HCT116 (cell line): ENCODE data around the gene TMEM203. TPM values are rescaled to one million over a fixed set of nuclear protein-coding genes. Genes with fewer than 3 reads are reported as not detected.

ENCODE experiments used
- ATAC-seq: fragments of 200-7000 bp; cut with Tn5 transposase; 2 replicates; pipeline ENCODE4 v1.9.1; 2020; ENCODE audit warnings: mild to moderate bottlenecking, moderate library complexity
- BruUV-seq: library from RNA; stranded (reverse); fragments of 400-500 nt; replicated peaks from 2 replicates; lab custom pipeline; 2021; lab: Mats Ljungman, UMichigan
- CTCF ChIA-PET: fragments of 300-600 bp; sonication (Branson Sonifier 250); formaldehyde crosslinking; loops from one replicate; lab custom pipeline; 2021; ENCODE audit warnings: antibody characterized with exemption; lab: Charles Lee
- POLR2A ChIA-PET: fragments of 300-600, 350-600 bp; sonication (Branson Sonifier 250); formaldehyde crosslinking; loops from one replicate; lab custom pipeline; 2021; ENCODE audit warnings: antibody characterized with exemption; lab: Charles Lee
- RAD21 ChIA-PET, 2 experiments: fragments of 300-600 bp; sonication (Branson Sonifier 250); formaldehyde crosslinking; loops; one replicate each; lab custom pipeline; 2023; ENCODE audit warnings: low total read pairs in 2 of 2; ENCODE audit not compliant: uncharacterized antibody in 2 of 2, unreplicated experiment in 2 of 2, low non-redundant PET in 1 of 2; lab: Charles Lee
- DNase-seq: peaks from one replicate; pipeline ENCODE4 v3.0.0-alpha.2; 2010; ENCODE audit warnings: low read depth, low spot score
- H2AFZ ChIP-seq: fragments of 200-600 bp; shearing (Covaris generic), sonication (generic); 2 replicates; pipeline ENCODE4 v1.6.1; 2017; ENCODE audit warnings: low read depth, mixed run types, mixed read lengths, antibody characterized with exemption, low read length; ENCODE audit not compliant: poor library complexity, severe bottlenecking
- H3K27ac ChIP-seq: 2 replicates; pipeline ENCODE4 v1.5.1; 2012; ENCODE audit warnings: low read depth, low read length
- H3K27me3 ChIP-seq: fragments of 200-600 bp; sonication (generic); 2 replicates; pipeline ENCODE4 v1.6.1; 2016; ENCODE audit warnings: mixed run types, low read length, mixed read lengths; ENCODE audit not compliant: insufficient read depth
- H3K36me3 ChIP-seq, 2 experiments: fragments of 200-500 bp in 1 of 2; fragments of 200-600 bp in 1 of 2; sonication (Bioruptor generic) in 1 of 2; sonication (generic) in 1 of 2; 2 replicates each; pipeline versions ENCODE4 v1.5.1 to v1.6.1; 2014 to 2016; ENCODE audit warnings: low read length in 2 of 2, inconsistent platforms in 1 of 2, mixed read lengths in 1 of 2, mixed run types in 1 of 2; ENCODE audit not compliant: insufficient read depth in 2 of 2, control insufficient read depth in 1 of 2
- H3K4me1 ChIP-seq, 2 experiments: fragments of 200-600 bp in 1 of 2; sonication (generic) in 1 of 2; 2 replicates each; pipeline versions ENCODE4 v1.5.1 to v1.6.1; 2012 to 2017; ENCODE audit warnings: low read length in 2 of 2, inconsistent platforms in 1 of 2, mild to moderate bottlenecking in 1 of 2, mixed read lengths in 1 of 2, mixed run types in 1 of 2, moderate library complexity in 1 of 2; ENCODE audit not compliant: insufficient read depth in 2 of 2, control insufficient read depth in 1 of 2
- H3K4me2 ChIP-seq: fragments of 200-600 bp; sonication (generic); 2 replicates; pipeline ENCODE4 v1.6.1; 2017; ENCODE audit warnings: mixed run types, low read length, mixed read lengths
- H3K4me3 ChIP-seq, 2 experiments: fragments of 200-600 bp in 1 of 2; sonication (generic) in 1 of 2; replicated peaks in 1 of 2; 2 replicates each; pipeline ENCODE4 v1.5.1; 2011 to 2016; ENCODE audit warnings: low read length in 2 of 2, control low read depth in 1 of 2, low read depth in 1 of 2, mild to moderate bottlenecking in 1 of 2, mixed read lengths in 1 of 2, mixed run types in 1 of 2
- H3K79me2 ChIP-seq: fragments of 200-600 bp; sonication (generic); 2 replicates; pipeline ENCODE4 v1.6.1; 2017; ENCODE audit warnings: mild to moderate bottlenecking, mixed run types, low read length, moderate library complexity, mixed read lengths; ENCODE audit not compliant: insufficient read depth
- H3K9ac ChIP-seq: fragments of 200-600 bp; sonication (generic); 2 replicates; pipeline ENCODE4 v1.6.1; 2016; ENCODE audit warnings: low read length, mixed read lengths
- H3K9me2 ChIP-seq: fragments of 200-600 bp; sonication (generic), shearing (Covaris generic); 2 replicates; pipeline ENCODE4 v1.6.1; 2017; ENCODE audit warnings: mixed run types, mild to moderate bottlenecking, moderate library complexity; ENCODE audit not compliant: insufficient read depth
- H3K9me3 ChIP-seq, 2 experiments: fragments of 200-500 bp in 1 of 2; fragments of 200-600 bp in 1 of 2; sonication (Bioruptor generic) in 1 of 2; sonication (generic) in 1 of 2; 2 replicates each; pipeline ENCODE4 v1.6.1; 2014 to 2017; ENCODE audit warnings: low read length in 2 of 2, mixed read lengths in 2 of 2, inconsistent platforms in 1 of 2, low read depth in 1 of 2, mild to moderate bottlenecking in 1 of 2, mixed run types in 1 of 2, moderate library complexity in 1 of 2; ENCODE audit not compliant: control insufficient read depth in 1 of 2, insufficient read depth in 1 of 2
- H4K20me1 ChIP-seq: fragments of 200-600 bp; sonication (generic), shearing (Covaris generic); 2 replicates; pipeline ENCODE4 v1.6.1; 2017; ENCODE audit warnings: mixed run types, mild to moderate bottlenecking, moderate library complexity; ENCODE audit not compliant: insufficient read depth
- JUND ChIP-seq: IDR thresholded peaks from 2 replicates; pipeline ENCODE4 v1.6.1; 2012
- SRF ChIP-seq: IDR thresholded peaks from 2 replicates; pipeline ENCODE4 v1.6.1; 2012; ENCODE audit warnings: low read depth
- ZFX ChIP-seq: fragments of 450-650 bp; IDR thresholded peaks from 2 replicates; pipeline ENCODE4 v1.6.1; 2017
- ZNF274 ChIP-seq: fragments of 200-500 bp; sonication (Bioruptor generic); IDR thresholded peaks from 2 replicates; pipeline ENCODE4 v1.6.1; 2014; ENCODE audit warnings: mild to moderate bottlenecking, low read depth, low read length, inconsistent platforms
- intact Hi-C: fragments of 100-400 bp; cut with micrococcal nuclease; formaldehyde crosslinking; loops from 2 replicates; pipeline ENCODE4 v1.10.0; 2022
- total RNA-seq: library from RNA; stranded (reverse); gene quantifications from one replicate; pipeline ENCODE4 v1.2.1, GENCODE V29; 2021; ENCODE audit not compliant: unreplicated experiment
- TF ChIP-seq, protein P1 (sequence below): IDR thresholded peaks from 2 replicates; pipeline ENCODE4 v1.6.1; 2011; ENCODE audit warnings: mild to moderate bottlenecking, low read length, moderate library complexity; ENCODE audit not compliant: insufficient replicate concordance; ENCODE audit errors: extremely low read depth
- TF ChIP-seq, protein P2 (sequence below): IDR thresholded peaks from 2 replicates; pipeline ENCODE4 v1.6.1; 2012
- TF ChIP-seq, protein P3 (sequence below): IDR thresholded peaks from 2 replicates; pipeline ENCODE4 v1.6.1; 2012

TMEM203 gene
- total RNA-seq, 1 experiment from 2014 or later = 45.0 TPM

DNA sequence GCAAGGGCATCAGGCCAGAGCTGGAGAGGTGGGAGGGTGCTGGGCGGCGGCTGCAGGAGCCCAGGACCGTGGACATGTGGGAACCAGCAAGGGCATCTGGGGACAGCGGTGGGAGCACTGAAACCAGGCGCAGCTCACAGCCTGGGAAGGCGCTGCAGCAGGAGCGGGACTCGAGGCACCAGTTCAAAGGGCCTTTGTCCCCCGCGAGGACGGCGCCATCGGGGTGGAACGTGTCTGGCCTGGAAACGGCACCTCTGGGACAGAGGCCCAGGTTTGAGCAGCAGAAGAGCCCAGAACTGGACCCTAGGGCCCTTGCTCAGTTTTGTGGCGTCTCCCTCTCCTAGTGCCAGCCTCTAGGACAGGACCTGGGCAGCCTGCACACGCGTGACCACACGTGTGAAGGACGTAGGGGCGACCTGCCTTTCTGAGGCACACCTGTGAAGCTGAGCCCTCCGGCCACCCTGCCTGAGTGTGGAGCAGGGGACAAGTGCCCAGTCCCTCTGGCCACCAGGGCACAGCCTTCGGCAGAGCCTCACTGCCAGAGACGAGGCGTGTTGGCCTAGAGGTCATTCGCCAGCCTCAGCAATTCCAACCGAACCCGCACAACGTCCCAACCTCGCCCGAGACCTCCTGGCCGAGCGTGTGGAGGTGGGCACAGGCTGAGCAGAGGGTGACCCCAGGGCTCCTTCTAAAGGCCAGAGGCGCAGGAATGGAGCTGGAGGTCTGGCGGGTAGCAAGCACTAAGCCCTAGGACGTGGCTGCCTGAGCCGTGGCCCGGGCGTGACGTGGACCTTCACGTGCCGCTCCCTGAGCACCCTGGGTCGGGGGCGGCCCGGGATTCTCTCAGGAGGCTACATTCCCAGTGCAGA, 31.4 kb downstream of the TMEM203 start:
- ChIA-PET RAD21 (no interaction called here), CTCF (interaction anchor here (0.5 kb wide), 1 partner anchor 23 kb away, joined by 5 read pairs; no protein-coding TSS in a partner anchor), POLR2A (interaction anchor here (1.6 kb wide), 1 partner anchor 11 kb away, joined by 5 read pairs; no protein-coding TSS in a partner anchor)
- Histone ChIP-seq H3K9me2 (no peaks in the 10 kb centered on the region), H3K4me3 (no peak overlapping the region), H3K27ac (no peak overlapping the region), H3K27me3 (no peaks in the 10 kb centered on the region), H4K20me1 (no peaks in the 10 kb centered on the region), H2AFZ (no peak overlapping the region), H3K4me1 (peaks cover 7 to 27% of the 10 kb centered on the region in 2 experiments), H3K4me2 (no peak overlapping the region), H3K36me3 (no peaks in the 10 kb centered on the region; a peak in 1 of 4 replicates), H3K9ac (no peak overlapping the region), H3K79me2 (no peaks in the 10 kb centered on the region), H3K9me3 (no peaks in the 10 kb centered on the region)
- ATAC-seq (no peak), DNase-seq (no peak)
- BruUV-seq = no TSS peak
- TF ChIP-seq ZFX (no peak), JUND (no peak), SRF (no peak), ZNF274 (no peak)
- TF ChIP-seq, protein P1, sequence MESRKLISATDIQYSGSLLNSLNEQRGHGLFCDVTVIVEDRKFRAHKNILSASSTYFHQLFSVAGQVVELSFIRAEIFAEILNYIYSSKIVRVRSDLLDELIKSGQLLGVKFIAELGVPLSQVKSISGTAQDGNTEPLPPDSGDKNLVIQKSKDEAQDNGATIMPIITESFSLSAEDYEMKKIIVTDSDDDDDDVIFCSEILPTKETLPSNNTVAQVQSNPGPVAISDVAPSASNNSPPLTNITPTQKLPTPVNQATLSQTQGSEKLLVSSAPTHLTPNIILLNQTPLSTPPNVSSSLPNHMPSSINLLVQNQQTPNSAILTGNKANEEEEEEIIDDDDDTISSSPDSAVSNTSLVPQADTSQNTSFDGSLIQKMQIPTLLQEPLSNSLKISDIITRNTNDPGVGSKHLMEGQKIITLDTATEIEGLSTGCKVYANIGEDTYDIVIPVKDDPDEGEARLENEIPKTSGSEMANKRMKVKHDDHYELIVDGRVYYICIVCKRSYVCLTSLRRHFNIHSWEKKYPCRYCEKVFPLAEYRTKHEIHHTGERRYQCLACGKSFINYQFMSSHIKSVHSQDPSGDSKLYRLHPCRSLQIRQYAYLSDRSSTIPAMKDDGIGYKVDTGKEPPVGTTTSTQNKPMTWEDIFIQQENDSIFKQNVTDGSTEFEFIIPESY = no peak
- TF ChIP-seq, protein P2, sequence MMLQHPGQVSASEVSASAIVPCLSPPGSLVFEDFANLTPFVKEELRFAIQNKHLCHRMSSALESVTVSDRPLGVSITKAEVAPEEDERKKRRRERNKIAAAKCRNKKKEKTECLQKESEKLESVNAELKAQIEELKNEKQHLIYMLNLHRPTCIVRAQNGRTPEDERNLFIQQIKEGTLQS = no peak
- TF ChIP-seq, protein P3, sequence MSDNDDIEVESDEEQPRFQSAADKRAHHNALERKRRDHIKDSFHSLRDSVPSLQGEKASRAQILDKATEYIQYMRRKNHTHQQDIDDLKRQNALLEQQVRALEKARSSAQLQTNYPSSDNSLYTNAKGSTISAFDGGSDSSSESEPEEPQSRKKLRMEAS = no peak
- intact Hi-C loops = no loop called here
